ENCODE results near the gene FILIP1L.

The FILIP1L gene

GRCh38 chr3:100113723-100114412, 433 bp downstream of the FILIP1L start:
- Histone ChIP-seq H3K27me3 (ENCODE audit: insufficient read depth, low read depth, severe bottlenecking) (no peaks in the 10 kb centered on the region), H3K27ac (no peak overlapping the region), H3K36me3 (no peaks in the 10 kb centered on the region), H3K4me3 (ENCODE audit: low read depth, low read length) (no peak overlapping the region), H3K9me3 (ENCODE audit: severe bottlenecking) (no peaks in the 10 kb centered on the region)
- DNase-seq: no peak
- no peak for TF ChIP-seq CTCF (IDR thresholded peaks at IDR 0.05; ENCODE audit: low read depth, low read length)

- H3K4me3 ChIP-seq (ENCODE audit: low read depth, low read length): no peak overlapping the region
- TF ChIP-seq CTCF (IDR thresholded peaks at IDR 0.05; ENCODE audit: low read depth, low read length): no peak
- H3K9me3 ChIP-seq (ENCODE audit: severe bottlenecking): no peaks in the 10 kb centered on the region
- no peaks in the 10 kb centered on the region for H3K27me3 ChIP-seq (ENCODE audit: insufficient read depth, low read depth, severe bottlenecking)
- H3K27ac ChIP-seq: no peak overlapping the region
- DNase-seq: no peak
- no peaks in the 10 kb centered on the region for H3K36me3 ChIP-seq
Observed at GRCh38 chr3:100111728-100112127, 2.6 kb downstream of the FILIP1L start.

GRCh38 chr3:100110162-100110561, 4.1 kb downstream of the FILIP1L start:
- no peak for DNase-seq
- Histone ChIP-seq H3K9me3 (ENCODE audit: severe bottlenecking) (no peaks in the 10 kb centered on the region), H3K4me3 (ENCODE audit: low read depth, low read length) (no peak overlapping the region), H3K27ac (no peak overlapping the region), H3K27me3 (ENCODE audit: insufficient read depth, low read depth, severe bottlenecking) (no peaks in the 10 kb centered on the region), H3K36me3 (no peaks in the 10 kb centered on the region)
- TF ChIP-seq CTCF (IDR thresholded peaks at IDR 0.05; ENCODE audit: low read depth, low read length): no peak

- no peaks in the 10 kb centered on the region for H3K27me3 ChIP-seq (ENCODE audit: insufficient read depth, low read depth, severe bottlenecking)
- no peaks in the 10 kb centered on the region for H3K9me3 ChIP-seq (ENCODE audit: severe bottlenecking)
- H3K4me3 ChIP-seq (ENCODE audit: low read depth, low read length): no peak overlapping the region
- H3K27ac ChIP-seq: no peak overlapping the region
- TF ChIP-seq CTCF (IDR thresholded peaks at IDR 0.05; ENCODE audit: low read depth, low read length): no peak
- no peaks in the 10 kb centered on the region for H3K36me3 ChIP-seq
- DNase-seq: no peak
Observed at GRCh38 chr3:100108464-100109079, 5.7 kb downstream of the FILIP1L start.

GRCh38 chr3:100107221-100107814, 7.0 kb downstream of the FILIP1L start:
- Histone ChIP-seq H3K36me3 (no peaks in the 10 kb centered on the region), H3K27ac (no peak overlapping the region), H3K27me3 (ENCODE audit: insufficient read depth, low read depth, severe bottlenecking) (no peaks in the 10 kb centered on the region), H3K4me3 (ENCODE audit: low read depth, low read length) (no peak overlapping the region), H3K9me3 (ENCODE audit: severe bottlenecking) (no peaks in the 10 kb centered on the region)
- no peak for DNase-seq
- no peak for TF ChIP-seq CTCF (IDR thresholded peaks at IDR 0.05; ENCODE audit: low read depth, low read length)
